ENCODE results near the gene FTO. TPM values are rescaled to one million over a fixed set of nuclear protein-coding genes. Genes with fewer than 3 reads are reported as not detected.
A peak's percentile ranks its signal among the peaks of the same experiment; 100 is the strongest.

FTO gene
- polyA plus RNA-seq, 3 donors: 16.8 to 51.0 (median 37.7) TPM

GRCh38 chr16:53812914-53813313, 109.0 kb downstream of the FTO start:
- no peak overlapping the region for H3K4me3 Mint-ChIP-seq
- peak overlapping the region in 1 of 7 donors; percentile 70 for H3K27ac Mint-ChIP-seq
- Histone ChIP-seq H3K79me2 (ENCODE audit: insufficient read depth, low read length) (peaks cover 5% of the 10 kb centered on the region), H3K27me3 (ENCODE audit: control insufficient read depth in 2 of 2, insufficient read depth in 2 of 2, low read length in 2 of 2) (no peaks in the 10 kb centered on the region), H3K9ac (ENCODE audit: insufficient read depth, low read length, poor library complexity, severe bottlenecking) (no peak overlapping the region), H3K36me3 (replicated peaks in 1 of 2; ENCODE audit: control insufficient read depth in 1 of 2, insufficient read depth in 2 of 2, low read length in 2 of 2) (peaks cover 7 to 13% of the 10 kb centered on the region in 2 donors), H3K27ac (ENCODE audit: low read depth in 1 of 2, low read length in 2 of 2) (no peak overlapping the region), H3K4me2 (replicated peaks; ENCODE audit: extremely low read depth, low read length, poor library complexity, severe bottlenecking) (no peak overlapping the region), H4K20me1 (ENCODE audit: insufficient read depth, low read length) (no peaks in the 10 kb centered on the region), H3K4me1 (ENCODE audit: control insufficient read depth in 1 of 2, insufficient read depth in 2 of 2, low read length in 2 of 2) (no peaks in the 10 kb centered on the region), H3K4me3 (replicated peaks in 1 of 3; ENCODE audit: low read depth in 2 of 3, low read length in 3 of 3) (no peak overlapping the region), H2AFZ (ENCODE audit: insufficient read depth, low read depth, low read length, poor library complexity, severe bottlenecking) (no peak overlapping the region), H3K9me3 (replicated peaks in 1 of 2; ENCODE audit: control insufficient read depth in 1 of 2, insufficient read depth in 1 of 2, low read length in 2 of 2) (no peaks in the 10 kb centered on the region)
- TF ChIP-seq CTCF (IDR thresholded peaks at IDR 0.05): no peak
- no peak for DNase-seq
- H3K9me3 Mint-ChIP-seq: no peaks in the 10 kb centered on the region
- intact Hi-C loops (cut with micrococcal nuclease): no loop called here
- peaks cover 0 to 6% (median 2%) of the 10 kb centered on the region in 3 donors for H3K27me3 Mint-ChIP-seq (ENCODE audit: low read depth in 3 of 3)
- peaks cover 32 to 45% of the 10 kb centered on the region in 2 donors for H3K36me3 Mint-ChIP-seq
- H3K4me1 Mint-ChIP-seq: peaks cover 5% of the 10 kb centered on the region
- 100% methylated on average over 1 of the region's 2 CpGs for WGBS (ENCODE audit: insufficient coverage)

GRCh38 chr16:53814801-53815200, 110.8 kb downstream of the FTO start:
- no peaks in the 10 kb centered on the region for H3K79me2 ChIP-seq (ENCODE audit: insufficient read depth, low read length)
- no peak overlapping the region for H3K4me2 ChIP-seq (replicated peaks; ENCODE audit: extremely low read depth, low read length, poor library complexity, severe bottlenecking)
- 100% methylated on average over 3 of the region's 7 CpGs for WGBS (ENCODE audit: insufficient coverage)
- H3K27ac ChIP-seq (ENCODE audit: low read depth in 1 of 2, low read length in 2 of 2): no peak overlapping the region
- intact Hi-C loops (cut with micrococcal nuclease): no loop called here
- Mint-ChIP-seq H3K9me3 (no peaks in the 10 kb centered on the region), H3K36me3 (peaks cover 32 to 45% of the 10 kb centered on the region in 2 donors), H3K27me3 (ENCODE audit: low read depth in 3 of 3) (peaks cover 0 to 6% (median 2%) of the 10 kb centered on the region in 3 donors), H3K4me1 (peaks cover 5% of the 10 kb centered on the region), H3K27ac (peak overlapping the region in 1 of 7 donors; percentile 67), H3K4me3 (no peak overlapping the region)
- no peaks in the 10 kb centered on the region for H3K27me3 ChIP-seq (ENCODE audit: control insufficient read depth in 2 of 2, insufficient read depth in 2 of 2, low read length in 2 of 2)
- H4K20me1 ChIP-seq (ENCODE audit: insufficient read depth, low read length): no peaks in the 10 kb centered on the region
- no peak overlapping the region for H2AFZ ChIP-seq (ENCODE audit: insufficient read depth, low read depth, low read length, poor library complexity, severe bottlenecking)
- no peak overlapping the region for H3K9ac ChIP-seq (ENCODE audit: insufficient read depth, low read length, poor library complexity, severe bottlenecking)
- no peak overlapping the region for H3K4me3 ChIP-seq (replicated peaks in 1 of 3; ENCODE audit: low read depth in 2 of 3, low read length in 3 of 3)
- no peaks in the 10 kb centered on the region for H3K9me3 ChIP-seq (replicated peaks in 1 of 2; ENCODE audit: control insufficient read depth in 1 of 2, insufficient read depth in 1 of 2, low read length in 2 of 2)
- no peaks in the 10 kb centered on the region for H3K4me1 ChIP-seq (ENCODE audit: control insufficient read depth in 1 of 2, insufficient read depth in 2 of 2, low read length in 2 of 2)
- DNase-seq: no peak
- no peak for TF ChIP-seq CTCF (IDR thresholded peaks at IDR 0.05)
- H3K36me3 ChIP-seq (replicated peaks in 1 of 2; ENCODE audit: control insufficient read depth in 1 of 2, insufficient read depth in 2 of 2, low read length in 2 of 2): peaks cover 7 to 13% of the 10 kb centered on the region in 2 donors

All from CD14-positive monocyte (primary cell).